H9 (cell line): Measurements from ENCODE around the gene PSMD1. TPM values are rescaled to one million over a fixed set of nuclear protein-coding genes. Genes with fewer than 3 reads are reported as not detected.

Experiments used
- DNase-seq: peaks from one replicate; pipeline ENCODE4 v3.0.0-alpha.2; 2017
- H2AFZ ChIP-seq: one replicate; pipeline ENCODE4 v1.6.1; 2013; ENCODE audit warnings: mild to moderate bottlenecking, low read length, control low read depth, moderate library complexity
- H2AK5ac ChIP-seq: 2 replicates; pipeline ENCODE4 v1.6.1; 2013; ENCODE audit warnings: low read length, control low read depth, mixed read lengths; ENCODE audit not compliant: insufficient read length
- H2BK120ac ChIP-seq: one replicate; pipeline ENCODE4 v1.6.1; 2013; ENCODE audit warnings: low read depth, mild to moderate bottlenecking, low read length, control low read depth, inconsistent platforms; ENCODE audit not compliant: poor library complexity, severe bottlenecking
- H2BK12ac ChIP-seq: 2 replicates; pipeline ENCODE4 v1.6.1; 2013; ENCODE audit warnings: low read length, control low read depth, mixed read lengths, low read depth; ENCODE audit not compliant: insufficient read length
- H2BK15ac ChIP-seq: 2 replicates; pipeline ENCODE4 v1.6.1; 2013; ENCODE audit warnings: low read depth, low read length, control low read depth
- H2BK20ac ChIP-seq: one replicate; pipeline ENCODE4 v1.6.1; 2013; ENCODE audit warnings: low read depth, mild to moderate bottlenecking, low read length, control low read depth, inconsistent platforms; ENCODE audit not compliant: poor library complexity, severe bottlenecking
- H2BK5ac ChIP-seq: 2 replicates; pipeline ENCODE4 v1.6.1; 2013; ENCODE audit warnings: low read length, control low read depth, mixed read lengths; ENCODE audit not compliant: insufficient read length
- H3K14ac ChIP-seq: 2 replicates; pipeline ENCODE4 v1.6.1; 2013; ENCODE audit warnings: low read length, control low read depth; ENCODE audit not compliant: insufficient read depth
- H3K18ac ChIP-seq: 2 replicates; pipeline ENCODE4 v1.6.1; 2013; ENCODE audit warnings: low read depth, mild to moderate bottlenecking, mixed read lengths, low read length, control low read depth; ENCODE audit not compliant: insufficient read length
- H3K23ac ChIP-seq: 2 replicates; pipeline ENCODE4 v1.6.1; 2013; ENCODE audit warnings: low read length, control low read depth, mixed read lengths, low read depth; ENCODE audit not compliant: insufficient read length
- H3K23me2 ChIP-seq: 2 replicates; pipeline ENCODE4 v1.6.1; 2013; ENCODE audit warnings: low read depth, mild to moderate bottlenecking, mixed read lengths, low read length, control low read depth; ENCODE audit not compliant: insufficient read length, poor library complexity, severe bottlenecking
- H3K27ac ChIP-seq: 2 replicates; pipeline ENCODE4 v1.5.1; 2013; ENCODE audit warnings: low read length, control low read depth, mixed read lengths, low read depth; ENCODE audit not compliant: insufficient read length
- H3K27me3 ChIP-seq: 2 replicates; pipeline ENCODE4 v1.6.1; 2013; ENCODE audit warnings: low read length, control low read depth, inconsistent platforms; ENCODE audit not compliant: insufficient read depth
- H3K4ac ChIP-seq: 2 replicates; pipeline ENCODE4 v1.6.1; 2013; ENCODE audit warnings: low read depth, mild to moderate bottlenecking, control low read depth, inconsistent platforms, low read length, moderate library complexity
- H3K4me1 ChIP-seq: 2 replicates; pipeline ENCODE4 v1.6.1; 2013; ENCODE audit warnings: low read length, control low read depth, inconsistent platforms; ENCODE audit not compliant: insufficient read depth
- H3K4me2 ChIP-seq: 2 replicates; pipeline ENCODE4 v1.6.1; 2013; ENCODE audit warnings: low read length, control low read depth, mixed read lengths; ENCODE audit not compliant: insufficient read length, insufficient read depth
- H3K56ac ChIP-seq: 2 replicates; pipeline ENCODE4 v1.6.1; 2013; ENCODE audit warnings: low read depth, mild to moderate bottlenecking, mixed read lengths, low read length, control low read depth; ENCODE audit not compliant: insufficient read length
- H3K79me1 ChIP-seq: 2 replicates; pipeline ENCODE4 v1.6.1; 2013; ENCODE audit warnings: low read depth, mild to moderate bottlenecking, moderate library complexity, low read length, control low read depth, inconsistent platforms; ENCODE audit not compliant: insufficient read depth, poor library complexity, severe bottlenecking
- H3K79me2 ChIP-seq: 2 replicates; pipeline ENCODE4 v1.6.1; 2013; ENCODE audit warnings: low read length, control low read depth, inconsistent platforms; ENCODE audit not compliant: insufficient read depth
- H3K9ac ChIP-seq: 2 replicates; pipeline ENCODE4 v1.6.1; 2013; ENCODE audit warnings: low read length, control low read depth, mixed read lengths; ENCODE audit not compliant: insufficient read length; ENCODE audit errors: extremely low read depth
- H3K9me3 ChIP-seq: one replicate; pipeline ENCODE4 v1.6.1; 2013; ENCODE audit warnings: low read depth, low read length, inconsistent platforms; ENCODE audit not compliant: control insufficient read depth
- H3T11ph ChIP-seq: one replicate; pipeline ENCODE4 v1.6.1; 2013; ENCODE audit warnings: mild to moderate bottlenecking, low read length, control low read depth, inconsistent platforms
- H4K20me1 ChIP-seq: one replicate; pipeline ENCODE4 v1.6.1; 2013; ENCODE audit not compliant: control insufficient read depth, insufficient read length, insufficient read depth
- H4K5ac ChIP-seq: 2 replicates; pipeline ENCODE4 v1.6.1; 2013; ENCODE audit warnings: low read depth, mild to moderate bottlenecking, mixed read lengths, low read length, control low read depth; ENCODE audit not compliant: insufficient read length
- H4K8ac ChIP-seq: replicated peaks from 2 replicates; pipeline ENCODE4 v1.6.1; 2013; ENCODE audit warnings: low read length, control low read depth, mixed read lengths, low read depth; ENCODE audit not compliant: insufficient read length
- H4K91ac ChIP-seq: 2 replicates; pipeline ENCODE4 v1.6.1; 2013; ENCODE audit warnings: low read depth, mild to moderate bottlenecking, moderate library complexity, mixed read lengths, low read length, control low read depth; ENCODE audit not compliant: insufficient read length
- H3K27ac Mint-ChIP-seq, 3 experiments: 2 replicates in 2 of 3; 3 replicates in 1 of 3; pipeline ENCODE4 v1.8.0; 2020 to 2021; ENCODE audit warnings: mixed read lengths in 3 of 3, mild to moderate bottlenecking in 1 of 3, moderate library complexity in 1 of 3
- H3K27me3 Mint-ChIP-seq: 2 replicates; pipeline ENCODE4 v1.8.0; 2021; ENCODE audit warnings: low read depth, mild to moderate bottlenecking, moderate library complexity, mixed read lengths
- H3K36me3 Mint-ChIP-seq, 3 experiments: 2 replicates in 2 of 3; 3 replicates in 1 of 3; pipeline ENCODE4 v1.8.0; 2020 to 2021; ENCODE audit warnings: low read depth in 3 of 3, mixed read lengths in 3 of 3; ENCODE audit not compliant: insufficient read depth in 1 of 3
- H3K4me1 Mint-ChIP-seq, 2 experiments: 2 replicates each; pipeline ENCODE4 v1.8.0; 2020; ENCODE audit warnings: mixed read lengths in 2 of 2
- H3K4me3 Mint-ChIP-seq, 2 experiments: 2 replicates in 1 of 2; 3 replicates in 1 of 2; pipeline ENCODE4 v1.8.0; 2020 to 2021; ENCODE audit warnings: mild to moderate bottlenecking in 2 of 2, mixed read lengths in 2 of 2, moderate library complexity in 1 of 2
- H3K9me3 Mint-ChIP-seq, 2 experiments: 2 replicates in 1 of 2; 3 replicates in 1 of 2; pipeline ENCODE4 v1.8.0; 2020; ENCODE audit warnings: mild to moderate bottlenecking in 2 of 2, mixed read lengths in 2 of 2, moderate library complexity in 1 of 2
- CTCF ChIP-seq: fragments of 200-600 bp; sonication (generic); conservative IDR thresholded peaks from 3 replicates; pipeline ENCODE4 v1.8.0; 2021; ENCODE audit warnings: antibody characterized with exemption, mild to moderate bottlenecking
- WGBS: extraction: QIAGEN DNeasy Blood & Tissue Kit; methylation state at CpG from one replicate; pipeline ENCODE4 v1.1.7; 2013; ENCODE audit warnings: missing lambda C conversion rate, low lambda C conversion rate, mixed read lengths; ENCODE audit not compliant: insufficient read length; ENCODE audit errors: extremely low coverage; 5-methylcytosine and 5-hydroxymethylcytosine counted together
- total RNA-seq: library from RNA; stranded (reverse); gene quantifications from 2 replicates; pipeline ENCODE4 v1.2.1, GENCODE V29; 2021

Gene PSMD1
- total RNA-seq, 1 experiment from 2014 or later = 166 TPM

- Histone ChIP-seq H3K18ac (no peak overlapping the region), H3K4me1 (no peaks in the 10 kb centered on the region; the same call in 1 of the 2 replicates), H4K20me1 (no peaks in the 10 kb centered on the region), H3K14ac (no peak overlapping the region), H3K9ac (no peak overlapping the region), H2AK5ac (no peak overlapping the region), H4K91ac (no peak overlapping the region), H3K4me2 (no peak overlapping the region), H2BK120ac (no peak overlapping the region), H2BK5ac (no peak overlapping the region), H3K23ac (no peak overlapping the region), H3T11ph (no peak overlapping the region), H3K23me2 (no peaks in the 10 kb centered on the region), H2BK20ac (no peak overlapping the region), H3K56ac (no peak overlapping the region), H2BK15ac (no peak overlapping the region), H4K8ac (no peak overlapping the region), H3K27ac (no peak overlapping the region), H3K27me3 (no peaks in the 10 kb centered on the region), H3K79me1 (peaks cover 5% of the 10 kb centered on the region), H3K9me3 (no peaks in the 10 kb centered on the region), H2BK12ac (no peak overlapping the region), H3K4ac (no peak overlapping the region), H4K5ac (no peak overlapping the region), H2AFZ (no peak overlapping the region), H3K79me2 (peaks cover 25% of the 10 kb centered on the region; the same call in 1 of the 2 replicates)
- TF ChIP-seq CTCF = no peak
- Mint-ChIP-seq H3K27ac (no peak overlapping the region), H3K4me1 (peaks cover 11 to 14% of the 10 kb centered on the region in 2 experiments), H3K9me3 (no peaks in the 10 kb centered on the region), H3K36me3 (peaks cover 27 to 62% (median 58%) of the 10 kb centered on the region in 3 experiments; a peak in 6 of 7 replicates), H3K27me3 (no peaks in the 10 kb centered on the region), H3K4me3 (no peak overlapping the region)
- no CpG with 5 or more reads among the region's 3 CpGs for WGBS
- DNase-seq = no peak
These were observed 6.1 kb downstream of the PSMD1 start for GRCh38 chr2:231062776-231063175.
